Superior temporal gyrus (tissue), 1 donor: ENCODE results near the gene MLLT1.

Experiments
- DNase-seq: peaks from one replicate; pipeline ENCODE4 v3.0.0-alpha.2; 2016; ENCODE audit errors: extremely low spot score

Gene MLLT1

DNA sequence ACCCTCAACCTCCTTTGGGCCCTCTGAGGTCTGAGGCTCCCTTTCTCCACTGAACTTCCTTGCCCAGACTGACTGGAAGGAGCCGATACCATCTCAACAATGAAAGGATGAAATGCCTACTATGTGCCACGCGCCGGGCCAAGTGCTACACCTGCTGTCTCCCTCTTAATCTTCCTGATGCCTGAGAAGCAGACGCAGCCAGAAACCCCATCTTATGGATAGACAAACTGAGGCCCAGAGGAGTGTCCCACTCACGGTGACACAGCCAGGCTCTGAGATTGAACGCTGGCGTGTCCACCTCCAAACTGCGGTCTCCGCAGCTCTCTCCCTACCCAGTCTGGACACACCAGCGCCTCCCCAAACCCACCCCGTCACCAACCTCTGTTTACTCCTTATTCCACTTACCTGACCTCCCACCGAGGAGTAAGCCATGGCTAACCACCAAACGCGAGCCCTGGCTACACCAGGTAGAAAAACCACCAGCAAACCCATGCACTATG lies 20.9 kb downstream of the MLLT1 start:
- DNase-seq, result no peak

DNA sequence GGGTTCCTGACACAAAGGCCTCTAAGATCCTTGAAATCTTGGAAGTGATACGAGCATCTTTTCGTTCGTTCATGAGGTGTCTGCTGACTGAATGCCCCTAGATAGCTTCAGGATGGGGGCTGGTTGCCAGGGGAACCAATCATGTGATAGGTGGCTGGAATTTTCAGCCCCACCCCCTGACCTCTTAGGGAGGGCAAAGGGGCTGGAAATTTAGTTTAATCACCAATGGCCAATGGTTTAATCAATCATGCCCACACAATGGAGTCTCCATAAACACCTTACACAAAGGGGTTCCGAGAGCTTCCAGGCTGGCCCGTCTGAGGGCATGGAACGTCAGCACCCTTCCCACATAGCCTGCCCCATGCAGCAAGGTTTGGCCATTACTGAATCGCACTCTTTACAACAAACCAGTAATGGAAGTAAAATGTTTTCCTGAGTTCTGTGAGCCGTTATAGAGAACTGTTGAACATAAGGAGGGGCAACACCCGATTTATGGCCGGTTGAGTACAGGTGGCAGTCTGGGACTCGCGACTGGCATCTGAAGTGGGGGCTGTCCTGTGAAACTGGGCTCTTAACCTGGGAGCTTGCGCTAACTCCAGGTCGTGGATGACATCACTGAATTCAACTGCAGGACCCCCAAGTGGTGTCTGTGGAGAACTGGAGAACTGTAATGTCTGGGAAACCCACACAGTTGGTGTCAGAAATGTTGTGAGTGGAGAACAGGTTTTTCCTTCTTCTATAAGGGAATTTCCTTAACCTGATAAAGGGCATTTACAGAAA lies 25.6 kb downstream of the MLLT1 start:
- no peak for DNase-seq

DNA sequence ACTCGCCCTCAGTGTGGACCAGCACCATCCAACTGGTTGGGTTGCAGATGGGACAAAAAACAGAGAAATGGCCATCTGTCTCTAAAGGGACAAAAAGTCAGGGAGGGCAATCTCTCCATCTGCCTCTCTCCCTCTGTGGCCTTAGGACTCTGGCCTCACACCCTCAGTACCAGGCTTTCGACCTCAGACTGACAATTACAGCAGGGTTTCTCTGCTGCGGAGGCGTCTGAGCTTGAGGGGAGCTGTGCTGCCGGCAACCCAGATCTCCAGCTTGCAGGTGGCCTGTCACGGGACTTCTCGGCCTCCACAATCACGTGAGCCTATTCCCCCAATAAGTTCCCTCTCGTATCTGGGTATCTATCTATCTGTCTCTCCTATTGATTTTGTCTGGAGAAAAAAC lies 27.7 kb downstream of the MLLT1 start:
- DNase-seq, result no peak

DNA sequence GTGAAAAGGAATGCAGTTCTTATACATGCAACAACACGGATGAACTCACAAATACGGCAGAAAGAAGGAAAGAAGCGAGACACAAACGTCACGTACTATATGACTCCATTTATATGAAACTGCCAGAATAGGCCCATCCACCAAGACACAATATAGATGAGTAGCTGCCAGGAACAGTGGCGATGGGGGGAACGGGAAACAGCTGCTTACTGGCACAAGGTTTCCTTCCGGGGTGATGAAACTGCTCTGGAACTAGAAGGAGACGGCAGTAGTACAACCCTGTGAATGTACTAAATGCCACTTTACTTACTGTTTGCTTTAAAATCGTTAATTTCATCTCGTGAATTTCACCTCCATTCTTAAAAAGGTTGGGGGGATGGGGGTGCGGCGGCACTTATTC lies 28.9 kb downstream of the MLLT1 start:
- no peak for DNase-seq

DNA sequence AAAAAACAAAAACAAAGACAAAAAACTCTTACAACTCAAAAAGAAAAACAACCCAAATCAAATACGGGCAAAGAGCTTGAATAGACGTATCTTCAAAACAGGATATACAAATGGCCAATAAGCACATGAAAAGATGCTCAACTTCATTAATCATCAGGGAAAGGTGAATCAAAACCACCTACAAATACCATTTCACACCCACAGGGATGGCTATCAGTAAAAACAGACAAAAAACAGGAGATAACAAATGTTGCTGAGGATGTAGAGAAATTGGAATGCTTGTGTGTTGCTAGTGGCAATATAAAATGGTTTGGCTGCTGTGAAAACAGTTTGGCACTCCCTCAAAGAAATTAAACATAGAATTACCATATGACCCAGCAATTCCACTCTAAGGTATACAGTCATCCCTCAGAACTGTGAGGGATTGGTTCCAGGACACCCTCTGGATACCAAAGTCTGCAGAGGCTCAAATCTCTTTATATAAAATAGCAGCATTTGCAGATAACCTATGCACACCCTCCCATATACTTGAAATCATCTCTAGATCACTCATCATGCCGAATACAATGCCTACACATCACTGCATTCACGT lies 29.7 kb downstream of the MLLT1 start:
- no peak for DNase-seq

DNA sequence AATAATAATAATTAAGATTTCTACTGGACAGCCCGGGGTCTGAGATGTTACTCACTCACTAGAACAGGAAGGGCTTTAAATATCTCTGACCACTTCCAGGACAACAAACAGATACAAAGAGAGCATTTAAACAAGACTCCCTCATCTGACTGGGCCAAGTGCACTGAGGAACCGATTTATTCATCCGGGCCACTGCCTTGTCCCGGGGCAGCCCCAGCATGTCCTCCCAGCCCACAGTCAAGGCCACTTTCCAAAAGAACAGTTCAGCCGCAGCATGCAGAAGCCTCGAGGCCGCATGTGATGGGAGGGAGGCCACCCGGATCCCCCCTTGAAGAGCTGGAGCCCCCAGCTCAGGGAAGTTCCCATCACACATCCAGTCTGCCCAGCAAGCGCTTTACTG lies 30.5 kb downstream of the MLLT1 start:
- peak; percentile 69 for DNase-seq

DNA sequence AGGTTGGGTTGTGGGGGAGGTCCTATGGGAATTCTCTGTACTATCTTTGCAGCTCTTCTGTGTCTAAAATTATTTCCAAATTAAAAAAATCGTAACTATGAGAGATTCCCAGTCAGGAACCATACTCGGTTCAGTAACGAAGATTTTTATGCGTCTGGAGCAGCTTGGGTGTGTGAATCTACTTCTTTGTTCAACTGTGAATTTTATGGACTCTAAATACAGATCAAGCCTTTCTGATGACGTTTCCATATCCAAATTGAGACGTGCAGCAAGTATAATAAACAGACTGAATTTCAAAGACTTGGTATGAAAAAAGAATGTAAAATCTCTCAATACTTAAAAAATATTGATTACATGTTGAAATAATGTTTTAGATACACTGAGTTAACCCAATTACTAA lies 30.9 kb downstream of the MLLT1 start:
- DNase-seq, result no peak

DNA sequence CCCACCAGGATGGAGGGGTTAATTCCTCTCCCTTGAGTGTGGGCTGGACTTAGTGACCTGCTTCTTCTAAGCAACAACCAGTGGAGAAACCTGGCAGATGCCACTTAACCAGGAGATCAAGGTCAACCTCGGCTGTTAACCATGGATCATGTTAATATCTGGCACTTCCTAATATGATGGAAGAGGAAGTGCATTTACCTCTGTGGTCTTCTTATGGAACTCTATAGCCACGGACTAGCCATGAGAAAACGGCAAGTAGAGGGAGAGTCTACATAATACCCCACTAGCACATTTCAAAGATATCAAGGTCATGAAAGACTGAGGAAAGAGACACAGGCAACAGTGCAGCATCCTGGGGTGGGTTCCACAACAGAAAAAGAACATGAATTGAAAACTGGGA lies 31.4 kb downstream of the MLLT1 start:
- DNase-seq, result no peak

DNA sequence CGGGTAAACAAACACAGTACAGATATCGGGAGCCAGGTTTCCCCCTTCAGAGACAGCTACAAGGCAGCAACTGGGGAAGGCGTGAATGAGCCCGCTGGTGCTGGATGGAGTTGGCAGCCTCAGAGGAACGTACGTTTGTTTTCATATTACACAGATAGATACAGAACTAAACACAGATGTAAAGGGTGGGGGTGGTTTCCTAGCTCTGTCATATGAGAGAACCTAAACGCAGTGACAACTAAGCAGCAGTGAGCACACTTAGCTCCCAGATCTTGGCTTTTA lies 32.8 kb downstream of the MLLT1 start:
- DNase-seq, result no peak

DNA sequence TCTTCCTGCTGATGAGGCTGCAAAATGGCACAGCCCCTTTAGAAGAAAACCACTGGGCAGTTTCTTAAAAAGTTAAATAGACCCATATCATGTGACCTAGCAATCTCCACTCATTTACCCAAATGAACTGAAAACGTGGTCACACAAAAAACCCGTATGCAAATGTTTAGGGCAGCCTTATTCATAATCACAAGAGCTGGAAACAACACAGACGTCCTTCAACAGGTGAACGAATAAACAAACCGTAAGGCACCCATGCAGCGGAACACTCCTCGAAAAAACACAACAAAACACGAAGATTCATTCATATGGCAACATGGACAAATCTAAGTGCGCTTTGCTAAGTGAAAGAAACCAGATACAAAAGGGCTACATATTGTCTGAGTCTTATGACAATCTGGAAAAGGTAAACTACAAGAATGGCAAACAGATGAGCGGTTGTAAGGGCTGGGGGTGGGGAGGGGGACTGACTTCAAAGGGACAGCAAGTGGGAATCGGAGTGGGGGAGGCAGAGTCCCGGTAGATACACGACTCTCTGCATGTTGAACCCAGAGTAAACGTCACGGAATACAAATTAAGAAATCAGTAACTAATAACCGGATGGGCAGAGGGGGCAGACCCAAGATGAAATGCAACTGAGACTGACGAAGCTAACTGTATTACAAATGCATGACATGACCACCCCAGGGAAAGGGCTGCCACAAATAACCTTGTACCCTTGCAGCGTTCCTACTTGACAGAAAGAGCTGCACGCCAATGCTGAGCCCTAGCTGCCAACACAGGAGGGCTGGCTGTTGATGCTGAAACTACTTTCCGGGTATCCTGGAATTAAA lies 33.4 kb downstream of the MLLT1 start:
- DNase-seq, result no peak

DNA sequence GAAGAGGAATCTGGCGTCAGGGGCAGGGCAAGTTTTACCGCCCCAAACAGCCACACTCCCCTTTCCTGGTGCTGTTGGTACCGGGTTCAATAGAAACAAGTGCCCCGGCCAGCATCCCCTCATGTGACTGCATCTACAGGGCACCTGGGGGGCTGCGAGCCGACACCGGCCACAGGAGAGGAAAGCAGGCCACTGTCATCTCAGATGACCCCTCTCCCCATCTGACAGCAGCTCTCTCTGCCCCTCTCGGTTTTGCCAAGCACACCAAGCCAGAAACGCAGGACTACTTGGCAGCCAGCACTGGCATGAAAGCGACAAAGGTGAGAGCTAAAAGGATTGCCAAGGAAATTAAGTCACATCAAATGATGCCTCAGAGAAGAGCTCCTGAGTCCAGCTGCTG lies 37.1 kb downstream of the MLLT1 start:
- DNase-seq, result no peak

DNA sequence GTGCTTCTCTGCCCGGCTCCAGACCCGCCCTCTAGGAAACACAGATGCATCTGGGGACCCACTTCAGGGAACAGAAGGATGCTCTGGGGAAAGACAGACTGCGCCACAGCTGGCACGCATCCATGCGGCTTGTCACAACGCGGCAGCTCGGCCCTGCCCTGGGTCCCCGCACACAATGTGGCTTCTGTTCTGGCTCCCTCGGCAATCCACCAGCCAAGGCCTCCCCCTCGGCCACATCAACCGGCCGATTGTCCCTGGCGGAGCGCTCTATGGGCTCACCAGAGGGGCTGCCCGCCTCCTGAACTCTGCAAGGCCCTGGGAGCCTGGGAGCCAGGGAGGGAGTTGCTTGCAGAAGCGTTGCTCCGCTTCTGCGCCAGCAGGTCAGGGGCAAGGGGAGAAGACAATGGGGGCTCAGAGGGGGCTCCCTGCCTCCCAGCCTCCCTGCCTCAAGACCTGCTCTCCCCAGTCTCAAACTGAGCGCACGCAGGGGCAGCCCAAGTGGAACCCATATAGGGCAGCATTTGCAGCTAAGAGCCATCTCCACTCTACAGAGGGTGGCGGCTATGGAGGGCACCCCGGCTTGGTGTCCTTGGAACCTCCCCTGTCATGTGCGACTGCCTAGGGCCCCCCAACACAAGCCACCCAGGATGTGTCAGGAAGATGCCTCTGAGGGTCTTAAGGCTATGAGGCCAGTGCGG lies 37.9 kb downstream of the MLLT1 start:
- DNase-seq, result peak; percentile 97

DNA sequence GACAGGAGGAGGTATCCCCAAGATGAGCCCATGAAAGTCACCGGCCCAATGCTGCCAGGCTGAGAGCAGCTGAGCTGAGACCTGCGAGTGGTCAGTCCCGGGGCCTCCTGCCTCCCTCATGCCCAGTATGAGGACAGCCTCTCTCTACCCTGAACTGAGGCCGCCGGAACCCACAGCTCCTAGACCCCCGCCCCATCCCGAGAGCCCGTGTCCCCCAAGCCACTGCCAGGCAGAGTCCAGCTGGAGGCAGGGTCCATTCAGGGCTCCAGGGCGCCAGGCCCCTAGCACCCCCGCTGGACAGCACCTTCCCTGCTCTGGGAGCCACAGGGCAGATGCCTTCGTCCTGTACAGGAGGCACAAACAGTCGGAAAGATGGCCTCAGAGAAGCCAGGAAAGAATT lies 38.7 kb downstream of the MLLT1 start:
- DNase-seq, result no peak

DNA sequence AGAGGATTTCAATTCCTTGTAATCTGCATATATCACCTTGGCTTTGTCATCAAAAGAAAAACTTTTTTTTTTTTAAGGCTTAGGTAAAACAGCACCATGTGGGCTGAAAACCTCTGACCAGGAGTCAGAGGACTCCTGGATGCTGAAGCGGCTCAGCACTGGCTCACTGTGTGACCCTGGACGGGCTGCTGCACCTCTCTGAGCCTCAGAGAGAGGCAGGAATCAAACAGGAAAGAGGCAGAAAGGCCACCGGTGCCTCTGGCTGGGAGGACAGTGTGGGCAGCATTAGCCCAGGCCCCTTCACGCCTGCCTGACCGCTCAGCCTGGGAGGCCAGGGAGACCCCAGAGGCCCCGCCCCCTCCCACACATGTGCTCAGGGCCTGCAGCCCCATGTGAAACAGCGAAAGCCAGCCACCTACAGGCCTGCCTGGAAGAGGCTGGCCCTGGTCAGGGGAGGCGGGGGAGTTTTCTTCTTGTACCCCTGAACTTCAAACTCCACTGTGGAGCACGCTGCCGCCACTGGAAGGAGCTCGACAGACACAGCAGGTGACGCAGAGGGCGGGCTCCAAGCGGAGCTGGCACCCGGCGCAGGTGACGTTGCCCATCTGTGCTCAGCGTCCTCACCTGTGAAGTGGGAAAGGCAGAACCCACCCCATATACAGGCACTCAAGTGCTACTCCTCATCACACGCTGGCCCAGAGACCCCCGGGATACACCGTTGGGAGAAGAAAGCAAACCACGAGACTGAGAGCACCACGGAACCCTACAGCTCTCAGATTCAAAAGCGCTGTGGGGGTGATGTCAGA lies 39.7 kb downstream of the MLLT1 start:
- DNase-seq, result no peak

DNA sequence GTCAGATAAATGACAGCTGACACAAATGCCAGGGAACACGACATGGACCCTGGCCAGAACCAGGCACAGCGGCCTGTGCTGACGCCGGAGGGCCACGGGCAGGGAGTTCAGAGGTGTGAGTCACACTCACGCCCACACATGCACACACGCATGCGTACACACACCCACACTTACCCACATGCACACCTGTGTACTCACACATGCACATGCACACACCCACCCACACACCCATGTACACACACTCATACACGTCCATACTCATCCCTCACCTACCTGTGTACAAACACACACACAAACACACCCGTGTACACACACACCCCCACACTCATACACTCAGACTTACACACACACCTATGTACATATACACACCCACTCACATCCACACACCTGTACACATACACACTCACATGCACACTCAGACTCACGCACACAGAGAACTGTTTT lies 40.4 kb downstream of the MLLT1 start:
- DNase-seq, result no peak

DNA sequence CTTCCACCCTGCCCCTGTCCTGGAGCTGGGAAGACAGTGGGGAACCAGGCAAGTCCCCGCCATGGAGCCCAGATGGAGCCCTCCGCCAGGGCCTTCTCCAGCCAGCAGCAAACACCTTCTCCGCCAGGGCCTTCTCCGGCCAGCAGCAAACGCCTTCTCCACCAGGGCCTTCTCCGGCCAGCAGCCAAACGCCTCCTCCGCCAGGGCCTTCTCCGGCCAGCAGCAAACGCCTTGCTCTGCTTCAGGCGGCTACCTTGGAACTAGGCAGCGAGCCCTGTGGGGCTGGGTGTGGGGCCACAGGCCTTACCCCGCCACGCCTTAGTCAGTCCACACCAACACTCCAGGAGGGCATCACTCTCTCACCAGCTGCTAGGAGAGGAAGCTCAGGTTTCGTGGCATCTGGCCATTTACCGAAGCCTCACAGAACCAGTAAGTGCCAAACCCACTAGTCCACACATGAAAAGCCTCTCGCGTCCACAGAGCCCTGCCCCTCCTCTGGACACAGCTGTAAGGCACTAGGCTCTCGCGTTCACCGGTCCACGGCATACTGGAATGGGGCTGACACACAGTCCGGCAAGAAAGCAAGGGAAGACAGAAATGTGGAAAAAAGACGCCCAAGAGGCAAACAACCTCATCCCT lies 41.0 kb downstream of the MLLT1 start:
- no peak for DNase-seq

DNA sequence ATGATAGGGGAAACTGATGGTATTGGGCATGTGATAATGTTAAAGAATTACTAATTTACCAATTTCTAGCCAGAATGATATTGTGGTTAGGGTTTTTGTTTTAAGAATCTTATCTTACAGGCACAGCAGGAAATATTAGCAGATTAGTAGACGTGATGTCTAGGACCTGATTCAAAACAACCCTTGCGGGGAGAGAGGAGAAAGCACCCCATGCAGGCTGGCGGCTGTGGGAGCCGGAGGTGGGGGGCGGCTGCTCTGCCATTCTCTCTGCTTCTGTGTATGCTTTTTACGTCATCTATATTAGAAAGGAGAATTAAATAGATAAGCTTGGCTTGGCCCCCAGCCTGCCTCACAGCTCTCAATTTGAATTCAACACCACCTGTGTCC lies 41.5 kb downstream of the MLLT1 start:
- DNase-seq, result no peak

DNA sequence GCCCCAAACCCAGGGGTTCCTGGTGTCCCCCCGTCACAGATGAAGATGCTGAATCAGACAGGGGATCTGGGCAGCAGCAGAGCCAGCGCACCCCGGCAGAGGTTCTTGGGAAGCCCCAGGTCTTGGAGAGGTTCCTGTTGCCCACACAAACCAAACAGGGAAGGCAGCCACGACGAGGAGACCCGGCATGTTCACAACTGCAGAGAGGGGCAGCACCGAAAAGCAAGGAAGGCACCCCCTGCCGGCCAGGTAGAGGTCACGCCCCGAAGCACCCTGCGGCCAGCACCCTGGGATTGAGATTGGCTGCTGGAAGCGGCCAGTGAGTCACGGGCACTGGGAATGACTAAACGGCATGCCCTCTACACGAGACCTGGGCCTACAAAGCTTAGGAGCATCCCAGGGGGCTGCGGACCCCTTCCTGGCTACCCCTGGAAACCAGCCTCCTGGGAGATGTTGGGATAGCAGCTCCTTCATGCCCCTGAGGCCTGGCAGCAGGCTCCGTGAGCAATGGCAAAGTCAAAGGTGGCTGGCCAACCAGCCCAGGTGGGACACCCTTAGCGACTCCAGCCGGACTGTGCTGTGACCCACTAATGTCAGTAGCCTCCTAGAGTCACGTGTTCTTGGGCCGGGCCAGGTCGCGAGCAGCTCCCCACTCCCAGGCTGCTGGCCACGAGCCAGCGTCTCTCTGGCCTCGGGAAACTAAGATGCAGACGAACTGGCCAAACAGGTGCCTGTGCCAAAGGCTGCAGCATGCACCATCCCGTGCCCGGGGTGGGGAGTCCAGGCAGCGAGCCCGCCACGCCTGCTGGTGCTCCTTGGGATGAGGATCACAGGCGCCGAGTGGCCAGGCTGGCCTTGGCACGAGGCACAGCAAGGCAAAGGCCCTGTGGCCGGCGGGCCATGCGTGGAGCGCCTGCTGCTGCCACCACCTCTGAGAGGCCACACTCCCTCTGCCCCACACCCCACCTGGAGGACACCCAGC lies 43.2 kb downstream of the MLLT1 start:
- no peak for DNase-seq

DNA sequence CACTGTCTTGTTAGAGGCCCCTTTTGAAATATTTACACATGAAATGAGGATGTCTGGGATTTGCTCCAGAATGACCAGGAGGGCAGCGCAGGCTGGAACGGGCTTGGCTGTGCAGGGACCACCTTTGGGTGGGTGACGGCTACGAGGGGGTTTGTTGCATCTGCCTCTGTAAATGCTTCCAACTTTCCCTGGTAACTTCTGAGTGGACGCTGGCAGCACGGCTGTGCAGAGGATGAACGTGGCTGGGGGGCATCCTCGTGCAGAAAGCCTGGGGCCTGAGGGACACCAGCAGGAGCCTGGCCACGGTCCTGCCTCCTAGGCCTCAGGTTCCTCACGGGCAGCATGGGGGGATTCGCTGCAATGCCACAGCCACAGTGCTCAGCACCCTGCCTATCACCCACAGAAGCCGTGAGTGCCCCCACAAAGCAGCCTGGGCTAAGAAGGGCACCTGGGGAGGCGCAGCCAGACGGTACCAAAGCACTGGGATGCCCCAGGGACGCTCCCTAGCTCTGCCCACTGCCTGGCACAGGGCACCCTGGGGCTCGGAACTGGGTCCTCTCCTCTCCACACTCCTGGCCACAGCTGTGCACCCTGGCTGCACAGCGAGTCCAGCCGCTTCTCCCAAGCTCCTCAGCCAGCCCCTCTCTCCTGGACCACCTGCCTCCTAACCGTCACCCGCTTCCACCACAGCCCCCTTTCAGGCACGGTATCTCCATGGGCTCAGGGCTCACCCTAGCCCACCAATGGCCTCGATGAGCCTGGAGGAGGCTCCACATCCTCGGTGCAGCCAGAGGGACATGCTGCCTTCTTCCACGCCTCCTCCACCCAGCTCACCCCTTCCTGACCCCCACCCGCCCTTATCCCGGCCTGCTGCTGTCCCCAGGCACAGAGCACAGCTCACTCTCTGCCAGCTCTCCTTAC lies 44.5 kb downstream of the MLLT1 start:
- DNase-seq, result no peak
